ENCODE measurements around the gene IGFBP3.

IGFBP3 gene

DNA sequence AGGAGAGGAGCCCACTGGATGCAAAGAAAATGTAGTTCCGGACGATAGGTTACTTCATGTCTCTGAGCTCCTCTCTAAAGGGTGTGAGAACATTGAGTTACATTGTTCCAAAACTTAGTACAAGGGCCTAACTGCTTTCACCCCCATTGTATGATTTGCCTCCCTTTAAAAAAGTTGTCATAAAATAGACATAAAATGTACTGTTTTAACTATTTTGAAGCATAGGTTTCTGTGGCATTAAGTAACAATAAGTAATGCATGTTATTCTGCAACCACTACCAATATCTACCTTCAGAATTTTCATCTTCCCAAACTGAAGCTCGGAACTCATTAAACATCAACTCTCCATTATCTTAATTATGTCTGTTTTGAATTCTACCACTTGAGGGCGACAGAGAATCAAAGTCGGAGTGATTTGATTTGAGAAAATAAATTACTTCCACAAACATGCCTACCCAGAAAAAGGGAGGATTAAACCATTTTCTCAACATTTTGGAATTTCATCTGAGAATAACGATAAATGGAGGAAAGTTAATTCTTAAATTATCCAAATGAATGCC, 30.1 kb downstream of the IGFBP3 start:
- peak; percentile 44 for DNase-seq

DNA sequence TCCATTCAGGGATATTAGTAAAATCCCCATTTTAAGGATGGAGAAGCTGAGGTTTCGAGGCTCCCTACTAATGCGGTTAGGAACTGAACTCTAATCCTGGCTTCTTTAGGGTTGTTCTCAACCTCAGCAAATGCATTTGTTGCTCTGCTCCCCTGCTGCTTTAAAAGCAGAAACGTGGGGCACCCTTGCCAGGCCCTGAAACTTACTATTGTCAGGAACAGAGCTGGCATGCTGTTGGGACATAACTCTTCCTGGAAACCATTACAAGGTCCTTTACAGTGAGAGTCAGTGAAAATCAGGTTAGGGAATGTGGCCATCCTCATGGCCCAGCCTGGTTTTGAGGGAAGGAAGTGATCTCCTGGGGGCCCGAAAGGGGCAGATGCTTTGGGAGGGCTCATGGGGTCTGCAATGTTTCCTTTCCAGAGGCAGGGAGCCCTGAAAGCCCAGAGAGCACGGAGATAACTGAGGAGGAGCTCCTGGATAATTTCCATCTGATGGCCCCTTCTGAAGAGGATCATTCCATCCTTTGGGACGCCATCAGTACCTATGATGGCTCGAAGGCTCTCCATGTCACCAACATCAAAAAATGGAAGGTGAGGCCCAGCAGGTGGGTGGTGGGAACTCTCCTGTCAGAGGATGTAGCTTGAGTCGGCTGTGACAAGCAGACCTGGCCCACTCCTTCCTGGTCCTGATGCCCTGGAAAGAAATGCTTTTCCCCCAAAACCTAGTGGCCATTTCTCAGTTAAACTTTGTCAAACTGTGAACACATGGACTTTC, 30.8 kb downstream of the IGFBP3 start:
- no peak for DNase-seq

DNA sequence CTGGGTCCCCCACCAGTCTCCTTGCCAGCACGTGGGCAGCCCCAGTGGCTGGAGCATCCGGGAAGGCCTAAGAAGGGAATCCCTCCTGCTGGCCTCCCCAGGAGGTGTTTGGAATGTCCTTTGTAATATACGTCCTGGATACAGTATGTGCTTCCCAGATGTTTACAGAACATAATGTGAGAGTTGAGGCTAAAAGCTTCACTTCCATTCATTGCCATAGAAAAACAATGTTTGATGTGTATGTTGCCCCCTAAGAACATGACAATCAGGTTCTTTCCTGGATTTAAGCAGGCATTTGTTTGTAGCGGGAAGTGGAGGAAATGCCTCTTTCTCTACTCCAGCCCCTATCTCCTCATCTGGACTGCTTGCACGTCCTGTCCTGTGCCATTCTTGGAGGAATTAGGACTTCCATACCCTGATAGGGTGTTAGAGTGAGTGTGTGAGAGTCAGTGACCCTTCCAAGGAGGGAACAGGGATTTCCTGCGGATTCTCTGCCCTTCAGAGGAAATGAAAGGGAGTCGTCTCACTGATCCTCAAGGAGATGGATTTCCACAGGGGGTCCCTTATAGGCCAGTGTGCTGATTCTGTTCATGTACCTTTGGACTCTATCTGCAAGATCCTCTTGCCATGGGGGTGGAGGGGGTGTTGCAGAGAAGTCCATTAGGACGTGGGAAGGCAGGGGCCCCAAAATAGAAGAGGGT, 31.6 kb downstream of the IGFBP3 start:
- no peak for DNase-seq

DNA sequence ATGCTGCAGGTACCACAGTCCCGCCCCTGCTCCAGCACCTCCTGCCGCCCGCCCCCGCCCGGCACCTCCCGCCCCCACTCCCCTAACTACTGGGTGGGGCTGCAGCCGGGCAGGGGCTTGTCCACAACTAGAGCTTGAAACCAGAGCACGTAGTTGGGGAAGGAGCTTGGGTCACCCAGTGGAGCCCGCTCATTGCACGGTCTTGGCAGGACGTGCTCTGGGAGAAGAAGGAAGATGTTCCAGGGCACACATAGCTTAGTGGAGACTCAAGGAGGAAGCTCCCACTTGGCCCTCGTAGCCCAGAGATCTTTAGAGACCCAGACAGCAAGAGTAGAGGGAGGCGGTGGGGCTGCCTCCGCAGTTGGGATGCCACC, 32.1 kb downstream of the IGFBP3 start:
- DNase-seq = no peak

DNA sequence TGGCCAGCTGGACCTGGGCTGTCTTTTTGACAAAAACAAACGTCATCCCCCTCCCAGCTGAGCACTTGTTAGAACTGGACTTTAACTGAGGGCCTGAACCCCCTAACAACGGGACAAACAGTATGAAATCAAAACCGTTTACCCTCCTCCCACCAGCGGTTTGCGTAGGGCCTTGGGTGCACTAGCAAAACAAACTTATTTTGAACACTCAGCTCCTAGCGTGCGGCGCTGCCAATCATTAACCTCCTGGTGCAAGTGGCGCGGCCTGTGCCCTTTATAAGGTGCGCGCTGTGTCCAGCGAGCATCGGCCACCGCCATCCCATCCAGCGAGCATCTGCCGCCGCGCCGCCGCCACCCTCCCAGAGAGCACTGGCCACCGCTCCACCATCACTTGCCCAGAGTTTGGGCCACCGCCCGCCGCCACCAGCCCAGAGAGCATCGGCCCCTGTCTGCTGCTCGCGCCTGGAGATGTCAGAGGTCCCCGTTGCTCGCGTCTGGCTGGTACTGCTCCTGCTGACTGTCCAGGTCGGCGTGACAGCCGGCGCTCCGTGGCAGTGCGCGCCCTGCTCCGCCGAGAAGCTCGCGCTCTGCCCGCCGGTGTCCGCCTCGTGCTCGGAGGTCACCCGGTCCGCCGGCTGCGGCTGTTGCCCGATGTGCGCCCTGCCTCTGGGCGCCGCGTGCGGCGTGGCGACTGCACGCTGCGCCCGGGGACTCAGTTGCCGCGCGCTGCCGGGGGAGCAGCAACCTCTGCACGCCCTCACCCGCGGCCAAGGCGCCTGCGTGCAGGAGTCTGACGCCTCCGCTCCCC, 32.7 kb downstream of the IGFBP3 start, which contains the start of gene IGFBP1:
Gene IGFBP1 (plus strand): TSS at position 304 of the 808 bp plus-strand sequence. CDS start 165 bp downstream, at position 469.
- no peak for DNase-seq

DNA sequence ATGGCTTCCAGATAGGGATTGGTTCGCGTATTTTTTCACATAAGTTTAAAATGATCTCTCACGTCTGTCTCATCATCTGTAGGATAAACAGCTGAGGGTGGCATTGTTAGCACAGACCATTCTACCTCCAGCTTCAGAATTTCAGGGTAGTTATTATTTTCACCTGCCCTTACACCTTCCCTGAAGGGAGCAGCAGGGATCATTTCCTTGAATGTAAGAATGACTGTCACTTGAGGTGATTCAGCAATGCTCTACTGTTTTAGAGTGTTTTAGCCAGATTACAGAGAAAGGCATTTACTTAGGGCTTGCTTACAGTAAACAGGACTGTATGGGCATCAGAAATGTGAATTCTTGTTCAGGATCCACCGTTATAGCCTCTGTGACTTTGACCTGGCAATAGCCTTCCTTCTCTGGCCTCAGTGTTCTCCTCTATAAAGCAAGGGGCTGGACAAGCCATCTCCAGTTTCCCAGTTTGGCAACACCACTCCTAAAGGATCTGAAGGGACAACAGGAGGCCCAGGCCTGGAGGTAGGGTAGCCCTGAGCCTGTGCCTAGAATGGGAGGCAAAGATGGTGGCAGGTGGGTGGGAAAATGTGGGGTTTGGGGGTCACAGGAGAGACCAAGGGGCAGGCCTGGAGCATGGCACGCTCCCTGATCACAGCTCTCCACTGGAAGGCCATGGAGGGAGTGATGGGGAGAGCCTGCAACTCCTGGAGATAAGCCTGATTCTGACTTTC, 34.0 kb downstream of the IGFBP3 start:
- no peak for DNase-seq

DNA sequence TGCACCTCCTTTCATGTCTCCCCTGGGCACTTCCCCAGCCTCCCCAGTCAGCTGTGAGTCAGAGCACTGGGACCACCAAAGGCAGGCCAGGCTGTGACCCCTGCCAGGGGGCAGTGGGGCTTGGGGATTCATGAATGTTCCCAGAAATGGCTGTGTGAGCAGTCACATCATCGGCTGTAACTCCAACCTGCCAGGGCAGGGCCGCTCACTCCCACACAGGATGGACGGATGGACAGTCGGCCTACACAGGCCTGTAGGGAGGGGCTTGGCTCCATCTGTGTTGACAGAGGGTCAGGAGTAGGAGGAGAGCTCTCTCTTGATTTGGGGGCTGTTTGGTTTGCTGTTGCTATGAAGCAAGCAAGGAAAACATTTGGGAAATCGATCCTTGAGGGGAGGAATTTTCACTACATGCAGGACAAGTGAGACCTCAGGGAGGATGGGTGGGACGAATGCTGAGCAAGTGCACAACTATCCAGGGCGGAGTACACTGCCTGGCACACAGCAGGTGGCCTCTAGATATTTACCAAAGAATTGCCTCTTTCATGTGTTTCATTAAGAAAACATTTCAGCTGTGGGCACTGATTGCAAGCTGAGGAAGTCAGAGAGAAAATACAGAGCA, 35.7 kb downstream of the IGFBP3 start:
- DNase-seq = no peak

DNA sequence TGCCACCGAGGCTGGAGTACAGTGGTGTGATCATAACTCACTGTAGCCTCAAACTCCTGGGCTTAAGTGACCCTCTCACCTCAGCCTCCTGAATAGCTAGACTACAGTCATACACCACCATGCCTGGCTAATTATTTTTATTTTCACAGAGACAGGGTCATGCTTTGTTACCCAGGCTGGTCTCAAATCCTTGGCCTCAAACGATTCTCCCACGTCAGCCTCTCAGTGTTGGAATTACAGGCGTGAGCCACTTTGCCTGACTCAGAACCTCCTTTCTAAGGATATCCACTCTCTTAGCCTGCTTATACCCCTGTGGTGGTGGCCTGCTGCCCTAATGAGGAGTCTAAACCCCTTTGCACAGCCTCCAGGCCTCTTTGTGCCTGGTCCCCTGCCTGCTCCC, 36.9 kb downstream of the IGFBP3 start:
- DNase-seq = no peak

DNA sequence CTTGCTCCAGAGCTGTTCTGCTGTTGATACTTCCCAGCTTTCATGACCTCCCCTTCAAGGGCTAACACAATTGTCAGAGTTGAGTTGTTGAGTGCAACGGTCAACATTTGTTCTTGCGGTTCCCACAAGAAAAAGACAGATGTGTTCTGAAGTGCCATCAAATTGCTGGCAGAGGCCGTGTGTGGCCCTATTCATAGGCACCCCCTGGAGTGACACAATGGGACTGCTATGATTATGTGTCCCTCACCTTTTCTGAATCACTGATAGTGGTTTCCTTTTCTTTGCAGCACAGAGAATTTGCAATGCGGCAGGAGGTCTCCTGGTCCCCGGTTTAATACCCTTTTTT, 38.6 kb downstream of the IGFBP3 start:
- DNase-seq = no peak

DNA sequence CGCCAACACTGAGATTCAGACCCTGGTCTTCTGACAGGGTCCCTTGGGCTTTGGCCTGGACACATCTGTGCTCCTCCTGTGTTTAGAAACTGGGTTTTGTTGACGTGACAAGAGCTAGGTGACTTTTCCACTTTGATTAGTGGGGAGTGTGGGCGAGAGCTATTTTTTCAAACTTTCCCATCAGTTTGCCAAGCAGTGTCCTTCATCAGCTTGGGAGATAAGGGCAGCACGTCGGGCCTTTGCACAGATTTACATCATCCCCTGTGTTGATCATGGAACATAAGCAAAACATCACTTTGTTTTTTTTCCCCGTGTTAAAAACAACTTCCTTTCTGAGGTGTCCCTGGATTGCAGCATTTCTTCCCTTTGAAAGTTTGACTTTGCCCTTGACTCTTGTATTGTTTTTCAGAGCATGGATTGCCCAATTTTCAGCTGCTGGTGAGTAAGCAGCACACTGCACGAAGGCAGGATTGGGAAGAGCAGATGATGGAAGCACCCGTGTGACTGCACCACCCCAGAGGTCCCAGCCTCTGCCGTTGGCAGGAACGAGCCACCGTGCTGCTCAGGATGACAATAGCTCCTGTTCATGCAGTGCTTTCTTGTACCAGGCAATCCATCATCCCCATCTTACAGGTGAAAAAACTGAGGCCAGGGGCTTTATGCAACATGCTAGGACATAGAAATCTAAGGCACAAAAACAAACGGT, 39.2 kb downstream of the IGFBP3 start:
- DNase-seq = no peak

DNA sequence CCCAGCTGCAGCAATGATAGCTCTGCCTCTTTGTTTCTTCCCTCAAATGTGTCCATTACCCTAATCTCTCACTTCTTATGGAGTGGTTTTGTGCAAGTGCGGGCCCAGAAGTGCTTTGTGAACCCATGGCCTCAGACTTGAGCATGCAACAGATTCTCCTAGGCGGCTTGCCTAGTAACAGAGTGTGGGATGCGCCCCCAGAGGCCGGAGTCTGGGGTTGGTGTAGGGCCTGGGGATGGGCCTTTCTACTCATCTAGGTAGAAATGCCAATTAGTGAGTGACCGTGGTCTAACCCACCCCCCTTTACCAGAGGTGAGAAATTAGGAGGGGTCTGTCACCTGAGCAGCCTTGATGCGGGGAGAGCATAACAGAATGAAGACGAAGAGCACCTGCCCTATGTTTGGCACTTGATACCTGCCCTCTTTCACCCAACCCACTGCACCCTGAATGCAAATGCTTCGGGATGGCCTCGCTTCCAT, 39.8 kb downstream of the IGFBP3 start:
- no peak for DNase-seq

DNA sequence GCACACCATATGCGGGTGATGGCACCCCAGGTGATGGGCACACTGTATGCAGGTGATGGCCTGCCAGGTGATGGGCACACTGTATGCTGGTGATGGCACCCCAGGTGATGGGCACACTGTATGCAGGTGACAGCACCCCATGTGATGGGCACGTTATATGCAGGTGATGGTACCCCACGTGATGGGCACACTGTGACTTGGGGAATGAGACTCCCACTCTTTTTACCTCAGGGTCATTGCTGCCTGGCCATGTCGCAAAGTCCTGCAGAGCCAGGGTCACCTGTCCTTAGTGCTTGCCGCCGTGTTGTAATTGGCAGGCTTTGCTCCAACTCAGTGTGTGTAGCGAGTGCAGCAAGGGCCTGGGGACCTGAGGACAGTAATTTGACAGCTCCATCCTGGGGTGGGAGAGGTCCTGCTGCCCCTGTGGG, 40.6 kb downstream of the IGFBP3 start:
- no peak for DNase-seq

DNA sequence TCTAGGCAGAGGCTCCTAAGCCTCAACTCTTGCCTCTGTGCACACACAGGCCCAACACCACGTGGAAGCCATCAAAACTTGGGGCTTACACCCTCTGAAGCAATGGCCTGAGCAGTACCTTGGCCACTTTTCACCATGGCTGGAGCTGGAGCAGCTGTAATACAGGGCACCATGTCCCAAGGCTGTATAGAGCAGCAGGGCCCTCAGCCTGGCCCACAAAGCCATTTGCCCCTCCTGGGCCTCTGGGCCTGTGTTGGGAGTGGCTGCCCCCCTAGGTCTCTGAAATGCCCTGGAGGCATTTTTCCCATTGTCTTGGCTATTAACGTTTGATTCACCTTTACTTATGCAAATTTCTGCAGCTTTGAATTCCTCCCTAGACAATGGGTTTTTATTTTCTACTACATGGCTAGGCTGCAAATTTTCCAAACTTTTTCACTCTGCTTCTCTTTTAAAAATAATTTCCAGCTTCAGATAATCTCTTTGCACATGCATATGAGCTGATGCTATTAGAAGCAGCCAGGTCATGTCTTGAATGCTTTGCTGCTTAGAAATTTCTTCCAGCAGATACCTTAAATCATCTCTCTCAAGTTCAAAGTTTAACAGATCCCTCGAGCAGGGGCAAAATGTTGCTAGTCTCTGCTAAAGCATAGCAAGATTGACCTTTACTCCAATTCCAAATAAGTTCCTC, 42.5 kb downstream of the IGFBP3 start:
- no peak for DNase-seq

DNA sequence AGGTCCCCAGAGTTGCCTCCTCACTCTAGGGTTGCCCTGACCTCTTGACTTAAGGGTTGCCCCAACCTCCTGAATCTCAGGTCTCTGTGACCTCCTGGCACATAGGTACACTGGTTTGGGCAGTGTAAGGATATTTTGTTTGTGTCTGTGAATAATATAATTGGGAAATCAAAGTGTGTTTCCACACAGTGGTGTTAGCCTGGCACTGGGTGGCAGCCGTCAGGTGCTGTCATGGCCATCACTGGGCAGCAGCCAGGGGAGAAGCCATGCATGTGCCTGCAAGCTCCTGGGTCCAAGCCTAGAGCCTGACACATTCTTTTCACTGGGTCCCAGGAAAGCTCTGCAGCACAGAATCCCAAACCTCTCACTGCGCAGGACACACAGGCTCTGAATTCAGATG, 44.6 kb downstream of the IGFBP3 start:
- no peak for DNase-seq

DNA sequence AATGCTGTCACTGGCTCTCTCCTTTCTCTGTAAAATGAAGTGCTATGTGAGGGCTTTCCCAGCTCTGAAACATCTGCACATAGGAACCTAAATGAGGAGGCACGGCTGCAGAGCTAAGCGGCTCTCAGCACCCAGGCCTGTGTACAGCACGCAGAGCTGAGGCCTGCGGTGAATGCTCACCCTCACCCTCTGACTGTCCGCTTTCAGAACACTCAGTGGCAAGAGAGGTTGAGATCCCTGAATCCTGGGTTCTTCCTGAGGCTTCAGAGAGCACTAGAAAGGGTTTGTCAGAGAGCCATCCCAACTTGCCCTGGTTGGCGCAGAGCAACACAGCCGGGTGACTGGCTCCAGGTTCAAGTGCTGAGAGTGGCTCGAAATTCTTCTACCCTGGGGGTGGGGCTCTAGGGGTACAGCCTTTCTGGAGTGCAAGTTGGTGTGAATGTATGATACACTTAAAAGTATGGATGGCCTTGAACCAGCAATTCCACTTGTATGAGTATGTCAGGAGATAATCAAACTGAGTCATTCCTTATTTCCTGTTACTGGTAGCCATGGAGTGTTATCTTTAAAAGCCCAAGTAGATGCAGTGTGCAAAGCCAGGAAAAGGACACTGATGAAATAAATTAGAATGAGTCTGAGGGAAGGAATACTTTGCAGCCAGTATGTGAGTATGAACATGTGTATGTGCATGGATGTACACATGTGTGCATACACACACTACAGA, 46.5 kb downstream of the IGFBP3 start:
- no peak for DNase-seq

DNA sequence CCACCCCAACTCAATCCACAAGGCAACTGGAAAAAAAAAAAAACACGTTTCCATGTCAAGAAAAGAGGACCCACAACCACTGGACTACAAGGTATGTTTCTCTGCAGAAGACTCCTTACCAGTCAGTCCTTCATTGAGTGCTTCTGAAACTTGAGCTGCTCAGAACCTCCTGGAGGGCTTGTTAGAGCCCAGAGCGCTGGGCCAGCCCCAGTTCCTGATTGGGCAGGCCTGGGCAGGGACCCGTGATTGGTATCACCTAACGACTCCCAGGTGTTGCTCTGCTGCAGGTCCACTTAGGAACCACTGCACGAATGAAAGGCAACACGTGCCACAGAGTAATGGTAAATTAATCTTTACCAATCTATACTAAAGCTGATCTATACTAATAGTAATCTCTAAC, 47.7 kb downstream of the IGFBP3 start:
- no peak for DNase-seq

DNA sequence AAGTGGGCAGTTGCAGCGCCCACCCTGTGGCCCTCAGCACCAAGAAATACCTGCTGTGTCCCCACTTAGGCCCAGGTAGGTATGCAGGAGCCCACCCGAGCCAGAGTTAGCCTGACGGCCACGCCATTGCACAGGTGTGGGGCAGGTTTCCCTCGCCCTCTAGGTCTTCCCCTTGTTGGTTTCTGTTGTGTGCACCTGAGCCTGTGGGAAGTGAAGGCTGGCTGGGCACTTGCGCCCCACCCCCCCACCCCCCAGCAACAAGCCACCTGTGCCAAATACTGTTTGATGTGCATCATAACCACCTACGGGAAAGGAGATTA, 48.1 kb downstream of the IGFBP3 start, which contains the start of gene CCDC201:
Gene CCDC201 (minus strand): TSS at position 48 of the 320 bp plus-strand sequence. CDS start 75 bp downstream, outside the sequence.
- no peak for DNase-seq

DNA sequence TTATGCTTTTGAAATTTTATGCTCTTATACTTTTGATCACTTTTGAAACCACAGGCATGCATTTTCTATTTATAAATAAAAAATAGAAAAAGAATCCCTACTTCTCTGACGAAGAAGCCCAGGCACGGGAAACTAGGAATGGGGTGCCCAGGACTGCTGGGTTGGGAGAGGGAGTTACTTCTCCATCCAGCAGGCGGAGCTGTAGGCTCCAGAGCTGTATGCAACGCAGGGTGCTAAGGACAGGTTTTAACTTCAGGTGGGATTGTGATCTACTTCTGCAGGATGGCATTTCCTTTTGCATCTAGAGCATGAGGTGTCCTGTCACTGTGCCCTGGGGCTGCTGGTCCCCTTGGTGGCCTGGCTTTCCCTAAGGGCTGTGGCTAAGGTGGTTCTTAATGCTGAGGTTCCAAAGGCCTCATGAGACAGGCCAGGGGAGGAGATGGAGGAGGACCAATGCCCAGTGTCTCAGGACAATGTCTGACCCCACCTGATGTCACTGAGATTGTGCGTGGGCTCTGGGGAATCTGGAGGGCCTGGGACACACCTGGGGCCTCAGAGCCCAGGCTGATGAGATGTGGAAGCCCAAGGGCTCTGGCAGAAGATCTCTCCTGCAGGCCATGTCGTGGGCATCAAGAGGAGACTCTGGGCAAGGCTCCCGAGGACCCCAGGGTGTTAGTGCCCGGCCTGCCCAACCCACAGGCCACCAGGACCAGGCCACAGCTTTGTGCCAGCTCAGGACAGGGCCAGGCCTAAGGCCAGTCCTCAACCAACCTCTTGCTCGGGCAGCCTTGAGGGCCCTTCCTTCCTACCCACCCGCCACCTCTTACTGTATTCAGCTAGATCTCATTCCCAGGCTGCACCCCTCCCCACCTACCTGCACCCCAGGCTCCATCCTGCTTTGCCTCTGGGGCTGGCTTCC, 48.7 kb downstream of the IGFBP3 start:
- DNase-seq = no peak

DNA sequence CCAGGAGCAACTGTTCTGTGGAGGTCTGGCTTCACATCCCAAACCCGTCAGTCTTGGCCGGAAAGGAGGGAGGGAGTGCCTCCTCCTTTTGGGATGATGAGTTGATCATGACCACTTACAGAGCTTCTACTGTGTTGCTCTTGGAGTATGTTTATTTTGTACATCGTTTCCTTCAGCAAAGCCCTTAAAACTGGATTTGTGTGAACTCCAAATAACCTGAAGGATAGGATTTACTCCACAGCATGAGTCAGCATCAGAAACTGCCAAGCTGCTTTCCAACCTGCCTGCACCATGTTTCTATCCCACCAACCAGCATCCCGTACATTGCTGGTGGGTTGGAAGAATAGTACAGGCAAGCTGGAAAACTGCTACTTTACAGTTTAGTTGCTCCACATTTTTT, 51.6 kb downstream of the IGFBP3 start:
- no peak for DNase-seq

Data from CD4-positive, alpha-beta T cell treated with Interleukin-4 for 4 hours (primary cell).